ENCODE results near the gene C17orf100.
"Not testable (repeated sequence)": the region's sequence is repeated elsewhere in the genome, so short reads cannot be mapped to it uniquely, and the experiment has no call there.

The C17orf100 gene

GRCh38 chr17:6691958-6692357, 40.4 kb downstream of the C17orf100 start:
- not testable (repeated sequence) for DNase-seq (ENCODE audit: low read depth, low spot score)

GRCh38 chr17:6695051-6695450, 43.5 kb downstream of the C17orf100 start:
- DNase-seq (ENCODE audit: low read depth, low spot score), result no peak

GRCh38 chr17:6695565-6695964, 44.0 kb downstream of the C17orf100 start:
- no peak for DNase-seq (ENCODE audit: low read depth, low spot score)

- no peak for DNase-seq (ENCODE audit: low read depth, low spot score)
Observed at GRCh38 chr17:6696906-6697305, 45.3 kb downstream of the C17orf100 start.

GRCh38 chr17:6698004-6698403, 46.4 kb downstream of the C17orf100 start:
- DNase-seq (ENCODE audit: low read depth, low spot score), result no peak

GRCh38 chr17:6699997-6700947, 48.7 kb downstream of the C17orf100 start:
- no peak for DNase-seq (ENCODE audit: low read depth, low spot score)

- no peak for DNase-seq (ENCODE audit: low read depth, low spot score)
Observed at GRCh38 chr17:6700948-6701307, 49.4 kb downstream of the C17orf100 start.

GRCh38 chr17:6701719-6702118, 50.2 kb downstream of the C17orf100 start:
- DNase-seq (ENCODE audit: low read depth, low spot score), result no peak

GRCh38 chr17:6702567-6703215, 51.1 kb downstream of the C17orf100 start:
- no peak for DNase-seq (ENCODE audit: low read depth, low spot score)

All from activated naive CD8-positive, alpha-beta T cell treated with anti-CD3 and anti-CD28 coated beads, Interleukin-2, amount 50 U/mL, for 16 hours (primary cell).